Measurements from ENCODE around the gene SOCS3. TPM values are rescaled to one million over a fixed set of nuclear protein-coding genes. Genes with fewer than 3 reads are reported as not detected.

SOCS3 gene
- total and polyA plus RNA-seq, 4 donors, result 65.8 to 545 (median 113) TPM

DNA sequence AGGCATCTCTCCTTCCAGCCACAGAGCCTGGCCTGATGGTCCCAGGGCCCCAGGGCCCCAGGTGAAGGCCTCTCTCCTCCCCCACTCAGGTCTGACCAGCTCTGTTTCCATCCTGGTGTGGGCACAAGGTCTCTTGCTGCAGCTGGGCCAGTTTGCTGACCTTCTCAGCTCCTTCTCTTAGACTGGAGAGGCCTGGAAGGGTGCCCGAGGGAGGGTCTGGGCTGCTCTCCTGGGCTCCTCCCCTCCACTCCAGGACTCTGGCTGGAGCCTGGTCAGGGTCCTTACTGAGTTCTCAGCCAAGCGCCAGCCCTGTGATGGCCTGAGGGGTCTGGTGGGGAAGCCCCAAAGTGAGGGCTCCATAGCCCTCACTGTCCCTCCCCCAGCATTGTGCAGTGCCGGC lies 12.4 kb downstream of the SOCS3 start:
- no peak overlapping the region for H3K4me3 ChIP-seq
- TF ChIP-seq, protein P1, sequence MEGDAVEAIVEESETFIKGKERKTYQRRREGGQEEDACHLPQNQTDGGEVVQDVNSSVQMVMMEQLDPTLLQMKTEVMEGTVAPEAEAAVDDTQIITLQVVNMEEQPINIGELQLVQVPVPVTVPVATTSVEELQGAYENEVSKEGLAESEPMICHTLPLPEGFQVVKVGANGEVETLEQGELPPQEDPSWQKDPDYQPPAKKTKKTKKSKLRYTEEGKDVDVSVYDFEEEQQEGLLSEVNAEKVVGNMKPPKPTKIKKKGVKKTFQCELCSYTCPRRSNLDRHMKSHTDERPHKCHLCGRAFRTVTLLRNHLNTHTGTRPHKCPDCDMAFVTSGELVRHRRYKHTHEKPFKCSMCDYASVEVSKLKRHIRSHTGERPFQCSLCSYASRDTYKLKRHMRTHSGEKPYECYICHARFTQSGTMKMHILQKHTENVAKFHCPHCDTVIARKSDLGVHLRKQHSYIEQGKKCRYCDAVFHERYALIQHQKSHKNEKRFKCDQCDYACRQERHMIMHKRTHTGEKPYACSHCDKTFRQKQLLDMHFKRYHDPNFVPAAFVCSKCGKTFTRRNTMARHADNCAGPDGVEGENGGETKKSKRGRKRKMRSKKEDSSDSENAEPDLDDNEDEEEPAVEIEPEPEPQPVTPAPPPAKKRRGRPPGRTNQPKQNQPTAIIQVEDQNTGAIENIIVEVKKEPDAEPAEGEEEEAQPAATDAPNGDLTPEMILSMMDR (IDR thresholded peaks at IDR 0.05; ENCODE audit: control extremely low read depth, extremely low read depth), result no peak
- no peak for ATAC-seq (ENCODE audit: insufficient read depth, low FRiP score)
- DNase-seq, result peak in 2 of 3 donors; percentile 50 to 64
- 63 to 84% methylated on average over 3 of the region's 3 CpGs for WGBS, 2 donors
- H3K36me3 ChIP-seq (ENCODE audit: control insufficient read depth in 4 of 4, insufficient read depth in 4 of 4, low read length in 4 of 4), result no peaks in the 10 kb centered on the region
- no peak overlapping the region for H3K27ac ChIP-seq (ENCODE audit: low read depth in 1 of 2, low read length in 1 of 2)
- peaks cover 16 to 49% (median 25%) of the 10 kb centered on the region in 5 donors for H3K4me1 ChIP-seq (ENCODE audit: control insufficient read depth in 5 of 5, insufficient read depth in 5 of 5, low read length in 5 of 5)
- H3K9me3 ChIP-seq (ENCODE audit: control insufficient read depth in 4 of 4, insufficient read depth in 3 of 4, low read length in 3 of 4), result no peaks in the 10 kb centered on the region
- H3K27me3 ChIP-seq (ENCODE audit: control insufficient read depth in 3 of 3, insufficient read depth in 3 of 3, low read length in 2 of 3), result no peaks in the 10 kb centered on the region
- H3K9ac ChIP-seq (ENCODE audit: insufficient read depth in 1 of 2, low read length in 2 of 2), result no peak overlapping the region

DNA sequence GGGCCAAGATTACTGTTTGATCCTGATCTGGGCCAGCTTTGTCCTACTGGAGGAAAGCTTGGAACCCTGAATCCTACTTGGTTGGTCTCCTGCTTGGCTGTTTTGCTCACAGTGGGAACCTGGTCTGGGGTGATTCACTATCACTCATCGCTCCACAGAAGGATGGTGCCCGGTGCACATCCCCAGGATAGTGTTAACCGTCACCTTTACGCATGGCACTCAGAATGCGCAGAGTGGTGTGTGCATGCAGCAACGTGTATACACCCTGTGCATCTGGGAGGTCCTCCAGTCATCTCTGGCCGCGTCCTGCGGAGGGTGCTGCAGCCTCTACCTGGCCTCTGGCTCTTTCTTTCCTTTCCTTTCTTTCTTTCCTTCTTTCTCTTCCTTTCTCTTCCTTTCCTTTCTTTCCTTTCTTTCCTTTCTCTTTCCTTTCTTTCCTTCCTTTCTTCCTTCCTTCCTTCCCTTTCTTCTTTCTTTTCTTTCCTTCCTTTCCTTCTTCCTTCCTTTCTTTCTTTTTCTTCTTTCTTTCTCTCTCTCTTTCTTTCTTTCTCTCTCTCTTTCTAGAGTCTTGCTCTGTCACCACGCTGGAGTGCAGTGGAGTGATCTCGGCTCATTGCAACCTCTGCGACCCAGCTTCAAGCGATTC lies 13.1 kb downstream of the SOCS3 start:
- WGBS, 2 donors, result 92 to 95% methylated on average over 13 of the region's 13 CpGs
- no peak overlapping the region for H3K27ac ChIP-seq (ENCODE audit: low read depth in 1 of 2, low read length in 1 of 2)
- TF ChIP-seq, protein P1 (IDR thresholded peaks at IDR 0.05; ENCODE audit: control extremely low read depth, extremely low read depth), result no peak
- H3K9ac ChIP-seq (ENCODE audit: insufficient read depth in 1 of 2, low read length in 2 of 2), result no peak overlapping the region
- no peaks in the 10 kb centered on the region for H3K9me3 ChIP-seq (ENCODE audit: control insufficient read depth in 4 of 4, insufficient read depth in 3 of 4, low read length in 3 of 4)
- DNase-seq (no peak), ATAC-seq (ENCODE audit: insufficient read depth, low FRiP score) (no peak)
- H3K4me1 ChIP-seq (ENCODE audit: control insufficient read depth in 5 of 5, insufficient read depth in 5 of 5, low read length in 5 of 5), result peaks cover 9 to 48% (median 18%) of the 10 kb centered on the region in 5 donors
- no peaks in the 10 kb centered on the region for H3K27me3 ChIP-seq (ENCODE audit: control insufficient read depth in 3 of 3, insufficient read depth in 3 of 3, low read length in 2 of 3)
- no peaks in the 10 kb centered on the region for H3K36me3 ChIP-seq (ENCODE audit: control insufficient read depth in 4 of 4, insufficient read depth in 4 of 4, low read length in 4 of 4)
- H3K4me3 ChIP-seq, result no peak overlapping the region

DNA sequence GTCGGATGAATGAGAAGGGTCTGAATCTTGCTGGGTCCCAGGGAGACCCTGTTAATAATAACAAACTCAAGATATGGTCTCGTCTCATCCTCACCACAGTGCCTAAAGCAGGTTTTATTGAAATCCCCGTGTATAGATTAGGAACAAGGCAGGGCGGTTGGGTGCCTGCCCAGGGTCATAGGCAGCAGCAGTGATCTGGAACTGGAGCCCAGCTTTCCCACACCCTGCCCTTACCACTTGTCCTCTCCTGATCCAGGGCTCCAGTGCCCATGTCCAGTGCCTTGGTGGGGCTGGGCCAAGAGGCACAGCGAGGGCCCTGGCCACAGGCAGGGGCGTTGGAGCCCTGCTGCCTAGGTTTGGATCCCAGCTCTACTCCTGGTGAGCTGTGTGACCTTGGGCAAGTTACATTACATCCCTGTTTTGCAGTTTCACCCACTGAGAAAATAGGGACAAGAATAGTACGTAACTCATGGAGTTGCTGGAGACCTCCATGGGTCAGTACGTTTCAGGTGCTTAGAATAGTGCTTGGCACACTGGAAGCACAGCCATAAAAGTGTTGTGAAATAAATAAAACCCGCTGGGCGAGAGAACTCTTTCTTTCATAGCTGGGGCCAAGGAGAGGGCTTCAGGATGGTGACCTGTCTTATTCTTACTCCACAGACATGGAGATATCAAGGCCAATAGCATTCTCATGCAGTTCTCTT lies 13.9 kb downstream of the SOCS3 start:
- H3K9ac ChIP-seq (ENCODE audit: insufficient read depth in 1 of 2, low read length in 2 of 2), result no peak overlapping the region
- DNase-seq (no peak), ATAC-seq (ENCODE audit: insufficient read depth, low FRiP score) (no peak)
- no peak overlapping the region for H3K4me3 ChIP-seq
- no peaks in the 10 kb centered on the region for H3K36me3 ChIP-seq (ENCODE audit: control insufficient read depth in 4 of 4, insufficient read depth in 4 of 4, low read length in 4 of 4)
- no peaks in the 10 kb centered on the region for H3K27me3 ChIP-seq (ENCODE audit: control insufficient read depth in 3 of 3, insufficient read depth in 3 of 3, low read length in 2 of 3)
- H3K9me3 ChIP-seq (ENCODE audit: control insufficient read depth in 4 of 4, insufficient read depth in 3 of 4, low read length in 3 of 4), result no peaks in the 10 kb centered on the region
- TF ChIP-seq, protein P1 (IDR thresholded peaks at IDR 0.05; ENCODE audit: control extremely low read depth, extremely low read depth), result no peak
- H3K4me1 ChIP-seq (ENCODE audit: control insufficient read depth in 5 of 5, insufficient read depth in 5 of 5, low read length in 5 of 5), result peaks cover 4 to 44% (median 18%) of the 10 kb centered on the region in 5 donors
- H3K27ac ChIP-seq (ENCODE audit: low read depth in 1 of 2, low read length in 1 of 2), result peak overlapping the region in 1 of 2 donors; percentile 71
- WGBS, 2 donors, result 78 to 84% methylated on average over 10 of the region's 10 CpGs

All from lung (tissue), 12 donors.